Adrenal gland (tissue), 5 donors: ENCODE measurements around the gene RHOH.

Experiments
- POLR2A ChIP-seq, 2 donors: fragments of 450-650 bp; IDR thresholded peaks; one replicate each; pipeline ENCODE4 v1.6.1; 2017; ENCODE audit warnings: antibody characterized with exemption in 2 of 2, mild to moderate bottlenecking in 2 of 2, moderate library complexity in 1 of 2
- TF ChIP-seq, protein P1 (sequence below), 6 experiments: fragments of 450-650 bp in 4 of 6; fragments of 200-600 bp in 2 of 6; sonication (generic) in 1 of 6; IDR thresholded peaks; 1 replicate in 5 of 6; 2 replicates in 1 of 6; pipeline versions ENCODE4 v1.5.1 to v1.8.0; 2016 to 2021; ENCODE audit warnings: antibody characterized with exemption in 6 of 6, mild to moderate bottlenecking in 2 of 6, moderate library complexity in 1 of 6
- donor health status: DM: no; HTN: no; CAD: no.

GRCh38 chr4:40209401-40209800 is 12.6 kb downstream of the RHOH start:
- TF ChIP-seq, protein P1, sequence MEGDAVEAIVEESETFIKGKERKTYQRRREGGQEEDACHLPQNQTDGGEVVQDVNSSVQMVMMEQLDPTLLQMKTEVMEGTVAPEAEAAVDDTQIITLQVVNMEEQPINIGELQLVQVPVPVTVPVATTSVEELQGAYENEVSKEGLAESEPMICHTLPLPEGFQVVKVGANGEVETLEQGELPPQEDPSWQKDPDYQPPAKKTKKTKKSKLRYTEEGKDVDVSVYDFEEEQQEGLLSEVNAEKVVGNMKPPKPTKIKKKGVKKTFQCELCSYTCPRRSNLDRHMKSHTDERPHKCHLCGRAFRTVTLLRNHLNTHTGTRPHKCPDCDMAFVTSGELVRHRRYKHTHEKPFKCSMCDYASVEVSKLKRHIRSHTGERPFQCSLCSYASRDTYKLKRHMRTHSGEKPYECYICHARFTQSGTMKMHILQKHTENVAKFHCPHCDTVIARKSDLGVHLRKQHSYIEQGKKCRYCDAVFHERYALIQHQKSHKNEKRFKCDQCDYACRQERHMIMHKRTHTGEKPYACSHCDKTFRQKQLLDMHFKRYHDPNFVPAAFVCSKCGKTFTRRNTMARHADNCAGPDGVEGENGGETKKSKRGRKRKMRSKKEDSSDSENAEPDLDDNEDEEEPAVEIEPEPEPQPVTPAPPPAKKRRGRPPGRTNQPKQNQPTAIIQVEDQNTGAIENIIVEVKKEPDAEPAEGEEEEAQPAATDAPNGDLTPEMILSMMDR (IDR thresholded peaks at IDR 0.05) = no peak
- no peak for TF ChIP-seq POLR2A (IDR thresholded peaks at IDR 0.05)
